ENCODE data around the gene MTFMT.

MTFMT gene

GRCh38 chr15:65006876-65007275 is 22.6 kb downstream of the MTFMT start:
- in situ Hi-C loops (cut with HindIII; ENCODE audit: low sequenced_read_pairs) = no loop called here
- DNase-seq (ENCODE audit: low read depth, low spot score) = no peak
- TF ChIP-seq CTCF (IDR thresholded peaks at IDR 0.05; ENCODE audit: low read depth, low read length) = no peak
- H3K4me3 ChIP-seq (ENCODE audit: low read depth, low read length) = no peak overlapping the region

- no peak overlapping the region for H3K4me3 ChIP-seq (ENCODE audit: low read depth, low read length)
- no peak for TF ChIP-seq CTCF (IDR thresholded peaks at IDR 0.05; ENCODE audit: low read depth, low read length)
- in situ Hi-C loops (cut with HindIII; ENCODE audit: low sequenced_read_pairs) = no loop called here
- no peak for DNase-seq (ENCODE audit: low read depth, low spot score)
These were observed 24.4 kb downstream of the MTFMT start for GRCh38 chr15:65004993-65005392.

- no peak for TF ChIP-seq CTCF (IDR thresholded peaks at IDR 0.05; ENCODE audit: low read depth, low read length)
- DNase-seq (ENCODE audit: low read depth, low spot score) = no peak
- in situ Hi-C loops (cut with HindIII; ENCODE audit: low sequenced_read_pairs) = no loop called here
- H3K4me3 ChIP-seq (ENCODE audit: low read depth, low read length) = no peak overlapping the region
These were observed 31.6 kb downstream of the MTFMT start for GRCh38 chr15:64997745-64998375.

GRCh38 chr15:64997066-64997465 is 32.4 kb downstream of the MTFMT start:
- no peak overlapping the region for H3K4me3 ChIP-seq (ENCODE audit: low read depth, low read length)
- TF ChIP-seq CTCF (IDR thresholded peaks at IDR 0.05; ENCODE audit: low read depth, low read length) = no peak
- no peak for DNase-seq (ENCODE audit: low read depth, low spot score)
- in situ Hi-C loops (cut with HindIII; ENCODE audit: low sequenced_read_pairs) = no loop called here

GRCh38 chr15:64993290-64993689 is 36.1 kb downstream of the MTFMT start:
- H3K4me3 ChIP-seq (ENCODE audit: low read depth, low read length) = no peak overlapping the region
- in situ Hi-C loops (cut with HindIII; ENCODE audit: low sequenced_read_pairs) = no loop called here
- DNase-seq (ENCODE audit: low read depth, low spot score) = no peak
- TF ChIP-seq CTCF (IDR thresholded peaks at IDR 0.05; ENCODE audit: low read depth, low read length) = no peak

GRCh38 chr15:64991536-64992135 is 37.8 kb downstream of the MTFMT start:
- in situ Hi-C loops (cut with HindIII; ENCODE audit: low sequenced_read_pairs) = no loop called here
- no peak for TF ChIP-seq CTCF (IDR thresholded peaks at IDR 0.05; ENCODE audit: low read depth, low read length)
- DNase-seq (ENCODE audit: low read depth, low spot score) = no peak
- H3K4me3 ChIP-seq (ENCODE audit: low read depth, low read length) = no peak overlapping the region
